ENCODE measurements around the gene DNAJB13. TPM values are rescaled to one million over a fixed set of nuclear protein-coding genes. Genes with fewer than 3 reads are reported as not detected.

Gene DNAJB13
- total and polyA plus RNA-seq, 10 of the 15 experiments (the other 5 are each of a cell fraction or from before 2014, with no cell fraction given), result 0.07 to 0.76 (median 0.15) TPM; not detected in 7

DNA sequence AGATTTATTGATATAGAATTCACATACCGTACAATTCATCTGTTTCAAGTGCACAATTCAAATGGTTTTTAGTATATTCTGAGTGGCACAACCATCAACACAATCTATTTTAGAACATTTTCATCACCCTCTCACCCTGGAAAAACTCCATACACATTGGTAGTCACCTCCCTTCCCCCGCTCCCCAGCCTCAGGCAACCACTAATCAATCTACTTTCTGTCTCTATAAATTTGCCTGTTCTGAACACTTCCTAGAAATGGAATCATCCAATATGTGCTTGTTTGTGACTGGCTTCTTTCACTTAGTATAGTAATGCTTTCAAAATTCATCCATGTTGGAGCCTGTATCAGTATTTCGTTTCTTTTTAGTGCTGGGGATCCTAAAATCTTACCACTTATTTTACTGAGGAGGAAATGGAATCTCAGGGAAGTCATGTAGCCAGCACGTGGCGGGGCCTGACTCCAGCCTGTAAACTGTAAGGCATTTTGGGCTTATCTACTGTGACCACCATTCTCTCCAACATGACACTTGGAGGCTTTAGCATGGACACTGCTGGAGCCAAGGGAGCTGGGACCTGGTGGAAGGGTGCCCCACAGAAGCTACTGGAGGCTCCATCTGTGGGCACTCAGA lies 59.0 kb downstream of the DNAJB13 start:
- Histone ChIP-seq H2AFZ (ENCODE audit: control insufficient read depth, low read depth, low read length) (no peak overlapping the region), H3K4me2 (ENCODE audit: control insufficient read depth, insufficient read depth) (no peak overlapping the region), H4K20me1 (ENCODE audit: control insufficient read depth, insufficient read depth) (no peaks in the 10 kb centered on the region), H3K9ac (ENCODE audit: control insufficient read depth, insufficient read depth, low read length) (no peak overlapping the region), H3K79me2 (ENCODE audit: control insufficient read depth, insufficient read depth, low read length) (no peaks in the 10 kb centered on the region), H3K27me3 (replicated peaks in 1 of 2; ENCODE audit: control insufficient read depth in 2 of 2, insufficient read depth in 2 of 2, low read length in 1 of 2) (no peaks in the 10 kb centered on the region), H3K4me1 (ENCODE audit: control insufficient read depth, insufficient read depth, low read length) (peaks cover 27% of the 10 kb centered on the region), H3K9me3 (replicated peaks; ENCODE audit: control insufficient read depth, insufficient read depth, low read length) (no peaks in the 10 kb centered on the region), H3K4me3 (no peak overlapping the region), H3K36me3 (ENCODE audit: control insufficient read depth in 2 of 2, insufficient read depth in 2 of 2, low read length in 1 of 2) (peaks cover 0 to 1% of the 10 kb centered on the region in 2 experiments; a peak in 3 of 4 replicates), H3K27ac (ENCODE audit: control insufficient read depth, insufficient read depth) (no peak overlapping the region)
- SMC1A ChIA-PET (ENCODE audit: uncharacterized antibody, unreplicated experiment), result interaction anchor here (2.0 to 4.8 kb wide), 3 partner anchors 12 to 28 kb away, joined by 5 to 21 read pairs (median 19); partner anchors contain the start of gene UCP2
- BruUV-seq (replicated peaks), result no TSS peak
- intact Hi-C loops (cut with micrococcal nuclease; ENCODE audit: unreplicated experiment), result loop anchor here (2.0 kb wide), 1 partner anchor 13 kb away; no protein-coding TSS in a partner anchor
- no peak for TF ChIP-seq BACH1 (IDR thresholded peaks at IDR 0.05; ENCODE audit: borderline replicate concordance)
- TF ChIP-seq ZNF274 (IDR thresholded peaks at IDR 0.05; ENCODE audit: insufficient read depth, insufficient read length), result no peak
- no peak for TF ChIP-seq POLR2A (IDR thresholded peaks at IDR 0.05; ENCODE audit: low read depth, low read length)
- TF ChIP-seq ZNF24 (IDR thresholded peaks at IDR 0.05), result no peak
- no peak for TF ChIP-seq RUNX3 (IDR thresholded peaks at IDR 0.05; ENCODE audit: low read length)
- TF ChIP-seq, protein P1, sequence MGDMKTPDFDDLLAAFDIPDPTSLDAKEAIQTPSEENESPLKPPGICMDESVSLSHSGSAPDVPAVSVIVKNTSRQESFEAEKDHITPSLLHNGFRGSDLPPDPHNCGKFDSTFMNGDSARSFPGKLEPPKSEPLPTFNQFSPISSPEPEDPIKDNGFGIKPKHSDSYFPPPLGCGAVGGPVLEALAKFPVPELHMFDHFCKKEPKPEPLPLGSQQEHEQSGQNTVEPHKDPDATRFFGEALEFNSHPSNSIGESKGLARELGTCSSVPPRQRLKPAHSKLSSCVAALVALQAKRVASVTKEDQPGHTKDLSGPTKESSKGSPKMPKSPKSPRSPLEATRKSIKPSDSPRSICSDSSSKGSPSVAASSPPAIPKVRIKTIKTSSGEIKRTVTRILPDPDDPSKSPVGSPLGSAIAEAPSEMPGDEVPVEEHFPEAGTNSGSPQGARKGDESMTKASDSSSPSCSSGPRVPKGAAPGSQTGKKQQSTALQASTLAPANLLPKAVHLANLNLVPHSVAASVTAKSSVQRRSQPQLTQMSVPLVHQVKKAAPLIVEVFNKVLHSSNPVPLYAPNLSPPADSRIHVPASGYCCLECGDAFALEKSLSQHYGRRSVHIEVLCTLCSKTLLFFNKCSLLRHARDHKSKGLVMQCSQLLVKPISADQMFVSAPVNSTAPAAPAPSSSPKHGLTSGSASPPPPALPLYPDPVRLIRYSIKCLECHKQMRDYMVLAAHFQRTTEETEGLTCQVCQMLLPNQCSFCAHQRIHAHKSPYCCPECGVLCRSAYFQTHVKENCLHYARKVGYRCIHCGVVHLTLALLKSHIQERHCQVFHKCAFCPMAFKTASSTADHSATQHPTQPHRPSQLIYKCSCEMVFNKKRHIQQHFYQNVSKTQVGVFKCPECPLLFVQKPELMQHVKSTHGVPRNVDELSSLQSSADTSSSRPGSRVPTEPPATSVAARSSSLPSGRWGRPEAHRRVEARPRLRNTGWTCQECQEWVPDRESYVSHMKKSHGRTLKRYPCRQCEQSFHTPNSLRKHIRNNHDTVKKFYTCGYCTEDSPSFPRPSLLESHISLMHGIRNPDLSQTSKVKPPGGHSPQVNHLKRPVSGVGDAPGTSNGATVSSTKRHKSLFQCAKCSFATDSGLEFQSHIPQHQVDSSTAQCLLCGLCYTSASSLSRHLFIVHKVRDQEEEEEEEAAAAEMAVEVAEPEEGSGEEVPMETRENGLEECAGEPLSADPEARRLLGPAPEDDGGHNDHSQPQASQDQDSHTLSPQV (IDR thresholded peaks at IDR 0.05), result no peak
- TF ChIP-seq EZH2 (IDR thresholded peaks at IDR 0.05; ENCODE audit: borderline replicate concordance, control insufficient read depth, low read depth, low read length), result no peak
- TF ChIP-seq ZBED1 (IDR thresholded peaks at IDR 0.05; ENCODE audit: borderline replicate concordance), result no peak
- TF ChIP-seq, protein P2, sequence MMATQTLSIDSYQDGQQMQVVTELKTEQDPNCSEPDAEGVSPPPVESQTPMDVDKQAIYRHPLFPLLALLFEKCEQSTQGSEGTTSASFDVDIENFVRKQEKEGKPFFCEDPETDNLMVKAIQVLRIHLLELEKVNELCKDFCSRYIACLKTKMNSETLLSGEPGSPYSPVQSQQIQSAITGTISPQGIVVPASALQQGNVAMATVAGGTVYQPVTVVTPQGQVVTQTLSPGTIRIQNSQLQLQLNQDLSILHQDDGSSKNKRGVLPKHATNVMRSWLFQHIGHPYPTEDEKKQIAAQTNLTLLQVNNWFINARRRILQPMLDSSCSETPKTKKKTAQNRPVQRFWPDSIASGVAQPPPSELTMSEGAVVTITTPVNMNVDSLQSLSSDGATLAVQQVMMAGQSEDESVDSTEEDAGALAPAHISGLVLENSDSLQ (IDR thresholded peaks at IDR 0.05), result no peak
- no peak for TF ChIP-seq CBX3 (IDR thresholded peaks at IDR 0.05; ENCODE audit: borderline replicate concordance, low read depth)
- TF ChIP-seq, protein P3, sequence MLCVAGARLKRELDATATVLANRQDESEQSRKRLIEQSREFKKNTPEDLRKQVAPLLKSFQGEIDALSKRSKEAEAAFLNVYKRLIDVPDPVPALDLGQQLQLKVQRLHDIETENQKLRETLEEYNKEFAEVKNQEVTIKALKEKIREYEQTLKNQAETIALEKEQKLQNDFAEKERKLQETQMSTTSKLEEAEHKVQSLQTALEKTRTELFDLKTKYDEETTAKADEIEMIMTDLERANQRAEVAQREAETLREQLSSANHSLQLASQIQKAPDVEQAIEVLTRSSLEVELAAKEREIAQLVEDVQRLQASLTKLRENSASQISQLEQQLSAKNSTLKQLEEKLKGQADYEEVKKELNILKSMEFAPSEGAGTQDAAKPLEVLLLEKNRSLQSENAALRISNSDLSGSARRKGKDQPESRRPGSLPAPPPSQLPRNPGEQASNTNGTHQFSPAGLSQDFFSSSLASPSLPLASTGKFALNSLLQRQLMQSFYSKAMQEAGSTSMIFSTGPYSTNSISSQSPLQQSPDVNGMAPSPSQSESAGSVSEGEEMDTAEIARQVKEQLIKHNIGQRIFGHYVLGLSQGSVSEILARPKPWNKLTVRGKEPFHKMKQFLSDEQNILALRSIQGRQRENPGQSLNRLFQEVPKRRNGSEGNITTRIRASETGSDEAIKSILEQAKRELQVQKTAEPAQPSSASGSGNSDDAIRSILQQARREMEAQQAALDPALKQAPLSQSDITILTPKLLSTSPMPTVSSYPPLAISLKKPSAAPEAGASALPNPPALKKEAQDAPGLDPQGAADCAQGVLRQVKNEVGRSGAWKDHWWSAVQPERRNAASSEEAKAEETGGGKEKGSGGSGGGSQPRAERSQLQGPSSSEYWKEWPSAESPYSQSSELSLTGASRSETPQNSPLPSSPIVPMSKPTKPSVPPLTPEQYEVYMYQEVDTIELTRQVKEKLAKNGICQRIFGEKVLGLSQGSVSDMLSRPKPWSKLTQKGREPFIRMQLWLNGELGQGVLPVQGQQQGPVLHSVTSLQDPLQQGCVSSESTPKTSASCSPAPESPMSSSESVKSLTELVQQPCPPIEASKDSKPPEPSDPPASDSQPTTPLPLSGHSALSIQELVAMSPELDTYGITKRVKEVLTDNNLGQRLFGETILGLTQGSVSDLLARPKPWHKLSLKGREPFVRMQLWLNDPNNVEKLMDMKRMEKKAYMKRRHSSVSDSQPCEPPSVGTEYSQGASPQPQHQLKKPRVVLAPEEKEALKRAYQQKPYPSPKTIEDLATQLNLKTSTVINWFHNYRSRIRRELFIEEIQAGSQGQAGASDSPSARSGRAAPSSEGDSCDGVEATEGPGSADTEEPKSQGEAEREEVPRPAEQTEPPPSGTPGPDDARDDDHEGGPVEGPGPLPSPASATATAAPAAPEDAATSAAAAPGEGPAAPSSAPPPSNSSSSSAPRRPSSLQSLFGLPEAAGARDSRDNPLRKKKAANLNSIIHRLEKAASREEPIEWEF (IDR thresholded peaks at IDR 0.05; ENCODE audit: insufficient replicate concordance, low read depth, low read length), result no peak
- no peak for TF ChIP-seq SMAD5 (IDR thresholded peaks at IDR 0.05; ENCODE audit: low read depth)
- ATAC-seq, result no peak
- in situ Hi-C loops (cut with MboI), result no loop called here
- RAD21 ChIA-PET (ENCODE audit: unreplicated experiment), result interaction anchor here (1.5 kb wide), 1 partner anchor 11 kb away, joined by 3 read pairs; no protein-coding TSS in a partner anchor
- WGBS (ENCODE audit: insufficient coverage, insufficient replicate concordance, low lambda C conversion rate, missing lambda C conversion rate), result 98% methylated on average over 5 of the region's 5 CpGs
- no peak for FAIRE-seq
- POLR2A ChIA-PET, result interaction anchor here (0.7 kb wide), 1 partner anchor 166 kb away, joined by 4 read pairs; no protein-coding TSS in a partner anchor
- no peak for DNase-seq (ENCODE audit: low read depth, low spot score)
- CTCF ChIA-PET, result interaction anchor here (0.7 kb wide), 1 partner anchor 100 kb away, joined by 3 read pairs; no protein-coding TSS in a partner anchor

All from GM12878 (cell line).